SJCRH30 (cell line): ENCODE measurements around the gene MAP3K4. TPM values are rescaled to one million over a fixed set of nuclear protein-coding genes. Genes with fewer than 3 reads are reported as not detected.

Experiments
- DNase-seq, 2 experiments: peaks; one replicate each; pipeline ENCODE4 v3.0.0-alpha.2; 2015 to 2020
- H3K27ac ChIP-seq: fragments of 250-450 bp; sonication (Bioruptor Pico); 2 replicates; pipeline ENCODE4 v1.5.1; 2020; ENCODE audit warnings: mild to moderate bottlenecking, moderate library complexity
- H3K27me3 ChIP-seq: fragments of 250-450 bp; sonication (Bioruptor Pico); 2 replicates; pipeline ENCODE4 v1.5.1; 2020; ENCODE audit warnings: mild to moderate bottlenecking, moderate library complexity
- H3K36me3 ChIP-seq: fragments of 250-450 bp; sonication (Bioruptor Pico); 2 replicates; pipeline ENCODE4 v1.5.1; 2020; ENCODE audit warnings: mild to moderate bottlenecking, moderate library complexity
- H3K4me1 ChIP-seq: fragments of 250-450 bp; sonication (Bioruptor Pico); 2 replicates; pipeline ENCODE4 v1.5.1; 2020; ENCODE audit warnings: mild to moderate bottlenecking, moderate library complexity
- H3K4me3 ChIP-seq: fragments of 250-450 bp; sonication (Bioruptor Pico); 2 replicates; pipeline ENCODE4 v1.5.1; 2020; ENCODE audit warnings: mild to moderate bottlenecking, moderate library complexity
- H3K9me3 ChIP-seq: fragments of 250-450 bp; sonication (Bioruptor Pico); replicated peaks from 2 replicates; pipeline ENCODE4 v1.5.1; 2020; ENCODE audit warnings: mild to moderate bottlenecking, moderate library complexity
- total RNA-seq: library from RNA; depleted of rRNA; stranded (reverse); fragments of >200 nt; shearing (Covaris generic); gene quantifications from 2 replicates; pipeline ENCODE4 v1.2.3, GENCODE V29; 2014

MAP3K4 gene
- total RNA-seq, 1 experiment from 2014 or later = 44.7 TPM

GRCh38 chr6:161009991-161010390 lies 18.4 kb downstream of the MAP3K4 start:
- no peaks in the 10 kb centered on the region for H3K9me3 ChIP-seq
- H3K36me3 ChIP-seq = peaks cover 2% of the 10 kb centered on the region
- no peaks in the 10 kb centered on the region for H3K4me1 ChIP-seq
- H3K4me3 ChIP-seq = no peak overlapping the region
- no peak overlapping the region for H3K27ac ChIP-seq
- no peaks in the 10 kb centered on the region for H3K27me3 ChIP-seq
- no peak for DNase-seq

- no peaks in the 10 kb centered on the region for H3K27me3 ChIP-seq
- H3K4me3 ChIP-seq = no peak overlapping the region
- H3K4me1 ChIP-seq = no peaks in the 10 kb centered on the region
- DNase-seq = no peak
- H3K9me3 ChIP-seq = no peaks in the 10 kb centered on the region
- H3K27ac ChIP-seq = no peak overlapping the region
- peaks cover 2% of the 10 kb centered on the region for H3K36me3 ChIP-seq
Measured at GRCh38 chr6:161010418-161010817, 18.8 kb downstream of the MAP3K4 start.

- Histone ChIP-seq H3K4me3 (no peak overlapping the region), H3K27ac (no peak overlapping the region), H3K27me3 (no peaks in the 10 kb centered on the region), H3K9me3 (no peaks in the 10 kb centered on the region), H3K4me1 (no peaks in the 10 kb centered on the region), H3K36me3 (peaks cover 2% of the 10 kb centered on the region)
- DNase-seq = no peak
Measured at GRCh38 chr6:161011492-161012480, 20.2 kb downstream of the MAP3K4 start.

GRCh38 chr6:161013695-161014094 lies 22.1 kb downstream of the MAP3K4 start:
- Histone ChIP-seq H3K36me3 (no peaks in the 10 kb centered on the region; the same call in 1 of the 2 replicates), H3K27ac (no peak overlapping the region), H3K9me3 (no peaks in the 10 kb centered on the region), H3K4me1 (no peaks in the 10 kb centered on the region), H3K27me3 (no peaks in the 10 kb centered on the region), H3K4me3 (no peak overlapping the region)
- DNase-seq = no peak

GRCh38 chr6:161017766-161018564 lies 26.4 kb downstream of the MAP3K4 start:
- Histone ChIP-seq H3K27ac (no peak overlapping the region), H3K27me3 (no peaks in the 10 kb centered on the region), H3K9me3 (no peaks in the 10 kb centered on the region), H3K4me1 (no peaks in the 10 kb centered on the region), H3K36me3 (no peaks in the 10 kb centered on the region; the same call in 1 of the 2 replicates), H3K4me3 (no peak overlapping the region)
- no peak for DNase-seq

- no peaks in the 10 kb centered on the region for H3K9me3 ChIP-seq
- H3K27me3 ChIP-seq = no peaks in the 10 kb centered on the region
- no peak for DNase-seq
- H3K4me1 ChIP-seq = no peaks in the 10 kb centered on the region
- H3K27ac ChIP-seq = no peak overlapping the region
- no peak overlapping the region for H3K4me3 ChIP-seq
- H3K36me3 ChIP-seq = no peaks in the 10 kb centered on the region
Measured at GRCh38 chr6:161019324-161019839, 27.8 kb downstream of the MAP3K4 start.

- no peak overlapping the region for H3K27ac ChIP-seq
- H3K36me3 ChIP-seq = no peaks in the 10 kb centered on the region
- no peaks in the 10 kb centered on the region for H3K27me3 ChIP-seq
- no peaks in the 10 kb centered on the region for H3K9me3 ChIP-seq
- DNase-seq = no peak
- H3K4me1 ChIP-seq = no peaks in the 10 kb centered on the region
- H3K4me3 ChIP-seq = no peak overlapping the region
Measured at GRCh38 chr6:161021543-161021942, 30.0 kb downstream of the MAP3K4 start.

GRCh38 chr6:161021998-161022743 lies 30.6 kb downstream of the MAP3K4 start:
- H3K36me3 ChIP-seq = no peaks in the 10 kb centered on the region
- H3K27ac ChIP-seq = no peak overlapping the region
- H3K4me3 ChIP-seq = no peak overlapping the region
- DNase-seq = no peak
- H3K27me3 ChIP-seq = no peaks in the 10 kb centered on the region
- H3K9me3 ChIP-seq = no peaks in the 10 kb centered on the region
- no peaks in the 10 kb centered on the region for H3K4me1 ChIP-seq

GRCh38 chr6:161023316-161023715 lies 31.7 kb downstream of the MAP3K4 start:
- H3K9me3 ChIP-seq = no peaks in the 10 kb centered on the region
- no peaks in the 10 kb centered on the region for H3K27me3 ChIP-seq
- H3K4me1 ChIP-seq = no peaks in the 10 kb centered on the region
- H3K27ac ChIP-seq = no peak overlapping the region
- DNase-seq = no peak
- no peak overlapping the region for H3K4me3 ChIP-seq
- H3K36me3 ChIP-seq = no peaks in the 10 kb centered on the region

- Histone ChIP-seq H3K27me3 (no peaks in the 10 kb centered on the region), H3K9me3 (no peaks in the 10 kb centered on the region), H3K27ac (no peak overlapping the region), H3K4me1 (peaks cover 3% of the 10 kb centered on the region), H3K36me3 (no peaks in the 10 kb centered on the region), H3K4me3 (no peak overlapping the region)
- no peak for DNase-seq
Measured at GRCh38 chr6:161024364-161024920, 32.9 kb downstream of the MAP3K4 start.

- Histone ChIP-seq H3K27ac (no peak overlapping the region), H3K4me1 (peaks cover 10% of the 10 kb centered on the region), H3K9me3 (no peaks in the 10 kb centered on the region), H3K36me3 (no peaks in the 10 kb centered on the region), H3K27me3 (no peaks in the 10 kb centered on the region), H3K4me3 (no peak overlapping the region)
- no peak for DNase-seq
Measured at GRCh38 chr6:161027385-161027784, 35.8 kb downstream of the MAP3K4 start.

GRCh38 chr6:161029195-161029809 lies 37.7 kb downstream of the MAP3K4 start:
- no peaks in the 10 kb centered on the region for H3K9me3 ChIP-seq
- no peak overlapping the region for H3K27ac ChIP-seq
- H3K4me1 ChIP-seq = peaks cover 10% of the 10 kb centered on the region
- DNase-seq = peak in 1 of 2 experiments; percentile 13
- H3K27me3 ChIP-seq = no peaks in the 10 kb centered on the region
- no peaks in the 10 kb centered on the region for H3K36me3 ChIP-seq
- no peak overlapping the region for H3K4me3 ChIP-seq

- Histone ChIP-seq H3K27ac (no peak overlapping the region), H3K36me3 (no peaks in the 10 kb centered on the region; the same call in 1 of the 2 replicates), H3K4me3 (no peak overlapping the region), H3K4me1 (peaks cover 10% of the 10 kb centered on the region), H3K9me3 (no peaks in the 10 kb centered on the region), H3K27me3 (no peaks in the 10 kb centered on the region)
- DNase-seq = no peak
Measured at GRCh38 chr6:161031721-161032495, 40.3 kb downstream of the MAP3K4 start.
